Skeletal muscle satellite cell (primary cell): Measurements from ENCODE around the gene TMEM191C.
"Not testable (repeated sequence)": the region's sequence is repeated elsewhere in the genome, so short reads cannot be mapped to it uniquely, and the experiment has no call there.

Experiments used
- H3K27me3 ChIP-seq: 2 replicates; pipeline ENCODE4 v1.7.0; 2013; ENCODE audit warnings: low read length; ENCODE audit not compliant: control insufficient read depth, insufficient read depth
- H3K36me3 ChIP-seq: 2 replicates; pipeline ENCODE4 v1.7.0; 2013; ENCODE audit warnings: mild to moderate bottlenecking, control low read depth, low read length; ENCODE audit not compliant: insufficient read depth
- H3K4me1 ChIP-seq: 2 replicates; pipeline ENCODE4 v1.7.0; 2013; ENCODE audit warnings: low read length; ENCODE audit not compliant: control insufficient read depth, insufficient read depth
- H3K4me2 ChIP-seq: 2 replicates; pipeline ENCODE4 v1.7.0; 2013; ENCODE audit warnings: mild to moderate bottlenecking, low read length
- H3K4me3 ChIP-seq: 2 replicates; pipeline ENCODE4 v1.7.0; 2013; ENCODE audit warnings: low read length
- H3K9ac ChIP-seq: 2 replicates; pipeline ENCODE4 v1.7.0; 2013; ENCODE audit warnings: mild to moderate bottlenecking, low read depth, low read length, moderate library complexity
- H3K9me3 ChIP-seq: replicated peaks from 2 replicates; pipeline ENCODE4 v1.7.0; 2013; ENCODE audit warnings: mild to moderate bottlenecking, control low read depth, low read length

Gene TMEM191C

DNA sequence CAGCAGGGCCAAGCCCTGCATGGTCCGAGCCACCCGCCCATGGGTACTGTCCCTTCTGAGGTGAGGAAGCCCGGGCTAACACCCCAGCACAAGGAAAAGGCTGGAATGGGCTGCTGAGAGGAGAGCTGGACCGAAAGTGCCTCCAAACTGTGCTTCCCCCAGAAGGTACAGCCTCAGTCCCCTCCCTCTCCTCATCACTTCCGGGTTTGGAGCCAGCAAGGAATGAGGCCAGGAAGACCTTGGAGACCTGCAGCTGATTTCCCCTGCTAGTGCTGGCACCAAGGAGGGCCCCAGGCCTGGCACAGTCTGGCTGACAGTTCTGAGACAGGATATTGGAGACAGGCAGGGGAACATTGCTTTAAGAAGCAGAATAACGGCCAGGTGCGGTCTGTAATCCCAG is 31.3 kb downstream of the TMEM191C start:
- not testable (repeated sequence) for H3K9ac ChIP-seq, H3K4me3 ChIP-seq, H3K27me3 ChIP-seq, H3K9me3 ChIP-seq, H3K4me1 ChIP-seq, H3K4me2 ChIP-seq, H3K36me3 ChIP-seq

GRCh38 chr22:21499623-21500506 is 32.7 kb downstream of the TMEM191C start:
- not testable (repeated sequence) for H3K9ac ChIP-seq, H3K4me2 ChIP-seq

DNA sequence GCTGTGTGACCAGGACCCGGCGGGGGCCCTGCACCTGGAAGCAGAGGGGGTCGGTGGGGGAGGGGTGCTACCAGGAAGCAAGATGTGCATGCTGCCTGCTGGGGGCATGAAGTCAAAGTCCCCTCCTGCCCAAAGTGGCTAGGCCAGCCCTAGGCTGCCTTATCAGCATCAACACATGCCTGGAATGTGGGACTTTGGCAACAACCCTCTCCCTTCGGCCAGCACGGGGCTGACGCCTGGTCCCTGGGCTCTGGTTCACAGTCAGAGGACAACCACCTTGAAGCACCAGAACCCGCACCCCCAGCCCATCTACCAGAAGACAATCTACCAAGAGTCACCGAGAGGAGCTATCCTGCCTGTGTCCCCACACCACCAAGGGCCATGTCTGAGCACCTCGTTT is 43.2 kb downstream of the TMEM191C start:
- H3K36me3 ChIP-seq, H3K9me3 ChIP-seq: not testable (repeated sequence)

More at GRCh38 chr22:21499623-21500506, 32.7 kb downstream of the TMEM191C start:
- not testable (repeated sequence) for H3K4me1 ChIP-seq, H3K9me3 ChIP-seq, H3K4me3 ChIP-seq, H3K36me3 ChIP-seq, H3K27me3 ChIP-seq

DNA sequence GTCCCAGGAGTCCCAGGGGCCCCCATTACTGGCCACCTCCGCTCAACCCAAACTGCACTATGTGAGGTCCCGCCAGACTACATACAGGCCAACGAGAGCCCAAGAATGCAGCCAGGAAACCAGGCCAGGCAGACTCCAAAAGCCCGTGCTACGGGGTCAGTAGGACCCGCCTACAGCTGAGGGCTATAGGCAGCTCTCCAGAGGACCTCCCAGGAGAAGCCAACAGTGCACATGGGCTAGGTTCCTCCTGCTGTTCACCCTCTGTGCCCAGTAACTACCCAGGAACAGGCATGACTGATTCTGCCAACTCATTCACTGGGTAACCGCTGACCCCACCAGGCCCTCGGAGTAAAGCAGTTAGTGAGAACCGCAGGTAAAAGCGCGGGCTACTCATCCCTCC is 44.8 kb downstream of the TMEM191C start:
- H3K4me2 ChIP-seq, H3K27me3 ChIP-seq, H3K4me3 ChIP-seq, H3K9me3 ChIP-seq, H3K36me3 ChIP-seq, H3K9ac ChIP-seq, H3K4me1 ChIP-seq: not testable (repeated sequence)

More for the DNA sequence above, 43.2 kb downstream of the TMEM191C start:
- not testable (repeated sequence) for H3K9ac ChIP-seq, H3K4me2 ChIP-seq, H3K4me3 ChIP-seq, H3K4me1 ChIP-seq, H3K27me3 ChIP-seq

DNA sequence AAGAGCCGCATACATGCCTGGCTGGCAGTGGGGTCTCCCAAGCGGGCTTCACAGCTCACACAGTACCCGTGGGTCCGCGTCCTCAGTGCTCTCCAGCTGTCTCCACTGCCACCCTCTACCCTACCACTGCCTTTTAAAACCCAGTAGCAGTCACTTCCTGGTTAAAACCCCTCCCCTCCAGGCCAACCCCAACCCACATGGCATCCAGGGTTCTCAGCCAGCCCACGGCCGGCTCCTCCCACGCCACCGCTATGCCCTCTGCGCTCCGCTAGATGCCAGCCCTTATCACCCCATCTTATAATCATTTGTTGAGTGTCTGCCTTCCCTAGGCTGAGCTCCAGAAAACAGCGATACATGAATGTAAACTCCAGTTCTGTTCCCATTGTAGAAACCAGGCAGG is 46.9 kb downstream of the TMEM191C start:
- not testable (repeated sequence) for H3K9ac ChIP-seq, H3K27me3 ChIP-seq, H3K4me1 ChIP-seq, H3K9me3 ChIP-seq, H3K36me3 ChIP-seq, H3K4me3 ChIP-seq, H3K4me2 ChIP-seq

DNA sequence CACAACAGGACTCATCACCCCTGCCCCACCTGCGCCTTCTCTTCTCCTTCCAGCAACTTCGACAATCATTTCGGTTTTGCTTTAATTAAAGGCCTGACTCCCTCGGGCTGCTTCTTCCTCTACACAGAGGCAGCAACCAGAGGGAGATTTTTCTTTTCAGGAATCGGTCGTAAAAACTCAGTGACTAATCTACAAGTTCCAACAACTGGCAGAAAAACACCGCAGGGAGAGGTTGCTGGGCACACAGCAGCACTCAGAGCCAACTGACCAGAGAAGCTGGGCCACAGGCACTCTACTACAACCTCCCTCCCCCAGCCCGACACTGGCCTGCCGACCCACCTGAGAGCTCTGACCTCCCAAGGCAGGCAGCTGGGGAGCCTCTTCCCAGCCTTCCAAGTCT is 48.0 kb downstream of the TMEM191C start:
- not testable (repeated sequence) for H3K27me3 ChIP-seq, H3K9ac ChIP-seq, H3K36me3 ChIP-seq, H3K4me2 ChIP-seq, H3K4me3 ChIP-seq, H3K4me1 ChIP-seq, H3K9me3 ChIP-seq

DNA sequence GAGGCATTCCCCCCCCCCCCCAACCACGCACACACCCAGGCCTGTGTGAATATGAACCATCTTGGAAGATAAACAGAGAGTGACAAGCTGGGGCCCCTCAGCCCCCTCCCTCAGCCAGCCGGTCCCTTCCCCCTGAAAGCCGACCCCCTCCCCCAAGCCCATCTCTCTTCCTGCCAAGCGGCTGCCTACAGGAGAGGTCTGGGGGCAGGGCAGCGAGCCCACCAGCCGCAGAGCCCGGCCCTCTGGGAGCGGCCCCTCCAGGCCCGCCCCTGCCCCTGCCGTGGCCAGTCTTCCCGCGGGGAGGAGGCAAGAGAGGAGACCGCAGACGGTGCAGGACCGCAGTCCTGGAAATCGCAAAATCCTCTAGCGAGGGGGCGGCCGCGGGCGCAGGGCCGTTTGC is 49.3 kb downstream of the TMEM191C start:
- not testable (repeated sequence) for H3K4me3 ChIP-seq, H3K4me2 ChIP-seq, H3K9ac ChIP-seq, H3K9me3 ChIP-seq, H3K27me3 ChIP-seq, H3K4me1 ChIP-seq, H3K36me3 ChIP-seq

- not testable (repeated sequence) for H3K9ac ChIP-seq, H3K4me3 ChIP-seq, H3K4me1 ChIP-seq, H3K36me3 ChIP-seq, H3K27me3 ChIP-seq, H3K9me3 ChIP-seq, H3K4me2 ChIP-seq
These were observed 50.0 kb downstream of the TMEM191C start for GRCh38 chr22:21516970-21517764.
